ENCODE results near the gene ZNF18. TPM values are rescaled to one million over a fixed set of nuclear protein-coding genes. Genes with fewer than 3 reads are reported as not detected.

ZNF18 gene
- 9.0 TPM for total RNA-seq

GRCh38 chr17:11997147-11997971, at the start of gene ZNF18:
ZNF18 (minus strand) TSS chr17:11997475; CDS start chr17:11992829, 4,646 bp downstream.
- DNase-seq (ENCODE audit: low spot score), result peak; percentile 97

GRCh38 chr17:12046786-12047185, 49.5 kb upstream of the ZNF18 start:
- DNase-seq (ENCODE audit: low spot score), result no peak

- no peak for DNase-seq (ENCODE audit: low spot score)
Observed at GRCh38 chr17:12043702-12044101, 46.4 kb upstream of the ZNF18 start.

- DNase-seq (ENCODE audit: low spot score), result no peak
Observed at GRCh38 chr17:12041312-12041711, 44.0 kb upstream of the ZNF18 start.

- DNase-seq (ENCODE audit: low spot score), result no peak
Observed at GRCh38 chr17:12040478-12040877, 43.2 kb upstream of the ZNF18 start.

GRCh38 chr17:12037970-12038369, 40.7 kb upstream of the ZNF18 start:
- DNase-seq (ENCODE audit: low spot score), result no peak

- no peak for DNase-seq (ENCODE audit: low spot score)
Observed at GRCh38 chr17:12035673-12036072, 38.4 kb upstream of the ZNF18 start.

- DNase-seq (ENCODE audit: low spot score), result no peak
Observed at GRCh38 chr17:12034538-12034937, 37.3 kb upstream of the ZNF18 start.

- no peak for DNase-seq (ENCODE audit: low spot score)
Observed at GRCh38 chr17:12028611-12029010, 31.3 kb upstream of the ZNF18 start.

- no peak for DNase-seq (ENCODE audit: low spot score)
Observed at GRCh38 chr17:12027658-12028057, 30.4 kb upstream of the ZNF18 start.

GRCh38 chr17:12024327-12024726, 27.1 kb upstream of the ZNF18 start:
- no peak for DNase-seq (ENCODE audit: low spot score)

GRCh38 chr17:12022310-12022709, 25.0 kb upstream of the ZNF18 start:
- DNase-seq (ENCODE audit: low spot score), result no peak

GRCh38 chr17:12021623-12022140, 24.4 kb upstream of the ZNF18 start:
- DNase-seq (ENCODE audit: low spot score), result no peak

- peak; percentile 93 for DNase-seq (ENCODE audit: low spot score)
Observed at GRCh38 chr17:12020642-12021622, 23.7 kb upstream of the ZNF18 start, which contains the start of gene MAP2K4. MAP2K4 (plus strand) TSS chr17:12020877; CDS start chr17:12020887, 10 bp downstream.

GRCh38 chr17:12007466-12007865, 10.2 kb upstream of the ZNF18 start:
- no peak for DNase-seq (ENCODE audit: low spot score)

- DNase-seq (ENCODE audit: low spot score), result no peak
Observed at GRCh38 chr17:11999696-12000095, 2.4 kb upstream of the ZNF18 start.

GRCh38 chr17:11997972-11998233, 628 bp upstream of the ZNF18 start:
- DNase-seq (ENCODE audit: low spot score), result no peak

- peak; percentile 24 for DNase-seq (ENCODE audit: low spot score)
Observed at GRCh38 chr17:11996722-11997146, 541 bp downstream of the ZNF18 start.

- DNase-seq (ENCODE audit: low spot score), result no peak
Observed at GRCh38 chr17:11991461-11991860, 5.8 kb downstream of the ZNF18 start.

GRCh38 chr17:11990363-11990983, 6.8 kb downstream of the ZNF18 start:
- no peak for DNase-seq (ENCODE audit: low spot score)

- no peak for DNase-seq (ENCODE audit: low spot score)
Observed at GRCh38 chr17:11986942-11987329, 10.3 kb downstream of the ZNF18 start.
